HG02938 (cell line): ENCODE results near the gene ZMYM3.
A peak's percentile ranks its signal among the peaks of the same experiment; 100 is the strongest.

Experiments
- ATAC-seq: cut with Tn5 transposase; IDR thresholded peaks from one replicate; pipeline ENCODE4 v1.9.1; 2021; ENCODE audit warnings: mild to moderate bottlenecking, moderate library complexity; ENCODE audit not compliant: unreplicated experiment

ZMYM3 gene

DNA sequence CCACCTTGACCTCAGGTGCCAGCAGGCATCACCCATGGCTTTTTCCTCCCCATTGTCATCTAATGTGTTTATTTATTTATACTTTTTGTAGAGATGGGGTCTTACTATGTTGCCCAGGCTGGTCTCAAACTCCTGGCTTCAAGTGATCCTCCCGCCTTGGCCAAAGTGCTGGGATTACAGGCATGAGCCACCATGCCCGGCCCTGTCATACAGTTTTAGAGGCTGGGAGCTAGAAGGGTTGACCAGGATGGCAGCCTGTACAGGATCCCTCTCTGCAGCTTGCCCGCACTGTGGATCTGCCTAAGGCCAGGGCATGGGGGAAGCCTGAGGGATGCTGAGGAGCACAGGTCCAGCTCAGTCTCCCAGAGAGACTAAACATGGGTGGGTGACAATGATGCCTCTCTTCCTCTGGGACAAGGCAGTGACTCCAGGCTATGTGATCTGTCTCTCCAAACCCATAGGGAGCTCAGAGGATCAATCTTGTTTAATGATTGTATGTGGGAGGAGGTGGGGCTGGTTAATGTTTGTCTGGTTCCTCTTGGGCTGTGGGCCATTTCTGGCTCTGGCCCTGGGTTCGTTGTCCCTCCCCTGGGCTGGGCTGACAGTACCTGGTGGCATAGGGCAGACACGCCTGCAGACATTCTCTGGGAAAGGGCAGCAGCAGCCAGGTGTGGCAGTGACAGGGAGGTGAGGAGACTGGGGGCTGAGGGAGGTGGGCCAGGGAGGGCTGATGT lies 39.2 kb downstream of the ZMYM3 start:
- no peak for ATAC-seq

DNA sequence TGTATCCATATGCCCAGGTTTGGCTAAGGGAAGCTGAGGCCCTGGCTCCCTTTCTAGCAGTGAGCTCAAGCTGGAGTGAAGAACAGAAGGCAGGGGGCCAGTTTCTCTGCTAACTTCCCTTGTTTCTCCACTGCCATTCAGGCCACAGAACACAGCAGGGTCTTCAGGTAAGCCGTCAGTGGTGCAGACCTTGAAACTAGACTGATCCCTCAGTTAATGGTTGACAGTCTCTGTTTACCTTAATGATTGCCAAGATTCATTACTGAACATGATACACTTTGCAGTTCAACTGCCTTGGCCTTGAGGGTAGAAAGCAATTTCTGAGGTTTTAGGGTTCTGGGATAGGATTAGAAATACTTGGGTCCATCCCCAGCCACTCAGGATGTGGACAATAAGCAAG lies 39.8 kb downstream of the ZMYM3 start:
- no peak for ATAC-seq

DNA sequence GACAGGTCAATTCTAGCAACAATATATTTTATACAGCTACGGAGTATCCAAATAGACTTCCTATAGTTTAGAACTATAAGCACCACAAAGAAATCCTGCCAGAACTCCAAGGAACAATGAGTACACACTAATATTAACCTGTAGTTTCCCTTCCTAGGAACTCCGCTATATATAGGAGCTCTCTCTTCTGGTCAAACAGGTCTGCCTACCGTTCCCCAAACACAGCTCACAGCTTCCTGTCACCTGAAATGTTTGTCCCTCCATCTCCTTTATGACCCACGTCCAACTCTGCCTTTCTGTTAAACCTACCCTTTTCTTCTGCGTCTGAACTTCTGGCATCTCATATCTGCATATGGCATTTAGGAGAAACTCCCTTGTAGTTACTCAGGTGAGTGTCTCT lies 41.4 kb downstream of the ZMYM3 start:
- no peak for ATAC-seq

DNA sequence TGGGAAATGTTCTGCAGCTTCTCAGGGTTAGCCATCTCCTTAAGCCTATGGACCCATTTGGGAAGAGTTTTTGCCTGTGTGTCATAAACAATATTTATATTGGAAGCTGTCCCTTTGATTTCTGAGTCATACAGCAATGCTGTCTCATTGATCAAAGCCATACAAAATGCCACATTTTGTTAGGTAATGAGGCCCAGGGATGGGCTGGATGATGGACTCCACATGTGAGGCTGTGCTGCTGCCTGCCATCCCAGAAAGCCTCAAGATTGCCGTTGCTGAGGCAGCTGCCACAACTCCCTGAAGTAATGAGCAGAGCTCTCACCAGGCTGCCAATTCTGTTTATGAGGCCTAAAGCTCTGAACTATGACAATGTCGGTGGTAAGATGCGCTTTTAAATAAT lies 43.1 kb downstream of the ZMYM3 start:
- ATAC-seq = no peak

DNA sequence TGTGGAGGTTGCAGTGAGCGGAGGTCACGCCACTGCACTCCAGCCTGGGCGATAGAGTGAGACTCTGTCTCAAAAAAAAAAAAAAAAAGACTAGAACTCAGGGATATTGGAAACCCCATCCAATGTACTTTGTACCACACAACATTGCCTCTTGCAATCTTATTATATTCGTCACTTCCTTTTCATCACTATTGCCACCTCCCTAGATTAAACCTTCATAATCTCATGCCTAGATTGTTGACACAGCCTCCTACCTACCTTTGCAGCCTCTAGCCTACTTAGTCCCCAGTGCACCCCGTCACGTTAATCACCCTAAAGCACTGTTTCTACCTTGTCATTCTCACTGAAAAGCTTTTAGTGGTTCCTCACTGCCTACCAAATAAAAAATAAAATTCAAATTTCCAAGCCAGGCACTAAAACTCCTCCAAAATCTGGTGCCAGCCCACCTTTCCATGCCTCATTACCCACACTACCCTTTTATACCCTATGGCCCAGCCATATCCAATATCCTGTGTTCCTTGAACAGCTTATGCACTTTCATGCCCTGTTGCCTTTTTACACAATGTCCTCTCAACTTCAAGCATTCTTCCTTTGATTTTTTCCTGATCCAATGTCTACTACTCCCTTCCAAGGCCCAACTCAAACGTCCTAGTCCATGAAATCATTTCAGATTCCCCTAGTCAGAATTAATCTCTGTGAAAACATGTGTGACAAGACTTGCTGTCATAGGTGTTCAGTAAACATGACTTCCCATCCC lies 54.5 kb downstream of the ZMYM3 start:
- no peak for ATAC-seq

DNA sequence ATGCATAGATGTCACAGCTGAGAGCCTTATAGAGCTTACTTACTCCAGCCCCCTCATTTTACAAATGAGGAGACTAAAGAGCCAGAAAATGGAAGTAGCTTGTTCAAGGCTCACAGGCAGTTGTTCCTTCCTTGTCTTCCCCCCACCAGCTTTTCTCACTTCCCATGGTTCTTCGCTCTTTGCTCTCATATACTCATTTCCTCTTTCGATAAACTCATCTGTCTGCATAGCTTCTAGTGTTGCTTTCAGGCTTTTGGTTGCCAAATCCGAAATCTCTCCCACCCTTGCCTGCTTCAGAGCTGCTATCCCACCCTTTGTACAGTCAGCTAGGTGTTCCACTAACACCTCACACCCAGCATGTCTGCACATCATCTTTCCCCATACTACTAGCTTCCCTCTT lies 55.9 kb downstream of the ZMYM3 start:
- peak; percentile 74 for ATAC-seq

DNA sequence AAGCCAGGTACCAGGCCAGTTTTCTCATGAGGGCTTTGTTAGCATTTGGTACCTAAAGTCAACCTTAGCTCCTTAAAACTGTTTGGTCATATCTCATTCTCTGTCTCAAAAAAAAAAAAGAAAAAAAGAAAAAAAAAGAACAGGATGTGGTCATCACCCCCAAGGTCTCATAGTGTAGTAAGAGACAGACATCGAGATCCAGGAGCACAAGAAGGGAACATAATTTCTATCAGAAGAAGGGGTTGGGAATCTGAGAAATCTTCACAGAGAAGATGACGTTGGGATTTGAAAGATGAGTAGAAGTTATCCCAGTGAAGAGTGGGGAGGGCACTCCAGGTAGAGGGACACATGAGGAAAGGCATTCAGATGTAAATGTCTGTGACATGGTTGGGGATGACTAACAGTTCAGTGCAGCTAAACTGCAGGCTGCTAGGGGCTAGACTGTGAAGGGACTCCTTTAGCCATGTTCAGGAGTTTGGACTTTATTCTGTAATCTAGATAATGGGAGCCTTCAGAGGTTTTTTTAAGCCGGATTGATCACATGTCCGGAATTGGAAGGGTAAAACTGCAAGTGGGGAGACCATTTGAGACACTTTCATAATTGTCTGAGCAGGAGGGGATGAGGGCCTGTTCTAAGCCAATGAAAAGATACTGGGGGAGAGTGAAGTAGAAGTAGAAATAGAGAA lies 57.8 kb downstream of the ZMYM3 start:
- ATAC-seq = no peak

DNA sequence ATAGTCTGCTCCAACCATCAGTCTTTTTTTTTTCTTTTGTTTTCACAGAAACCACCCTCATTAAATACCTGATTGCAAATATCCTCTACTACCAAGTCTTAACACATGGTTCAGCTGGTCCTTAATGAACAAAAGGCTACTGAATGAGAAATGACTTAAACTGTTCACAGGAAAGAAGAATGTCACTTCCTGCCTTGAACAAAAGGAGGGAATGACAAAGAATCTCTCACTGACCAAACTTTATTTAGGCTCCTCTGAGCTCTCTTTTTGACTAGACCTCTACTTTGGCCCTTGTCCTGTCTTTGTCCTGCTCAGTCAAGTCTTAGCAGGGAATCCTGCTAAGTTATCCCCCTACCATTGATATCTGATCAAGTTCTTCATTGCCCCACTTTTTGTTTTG lies 62.7 kb downstream of the ZMYM3 start:
- no peak for ATAC-seq
